Loucy (cell line): ENCODE results near the gene PLXNA2.

Experiments
- CTCF ChIP-seq: fragments of 200-600 bp; sonication (generic); conservative IDR thresholded peaks from 2 replicates; pipeline ENCODE4 v1.5.1; 2014; ENCODE audit warnings: mild to moderate bottlenecking, antibody characterized with exemption, low read length
- EZH2phosphoT487 ChIP-seq: fragments of 200-600 bp; IDR thresholded peaks from 2 replicates; pipeline ENCODE4 v1.6.1; 2018; ENCODE audit warnings: antibody characterized with exemption, mild to moderate bottlenecking, moderate library complexity, borderline replicate concordance

- no peak for TF ChIP-seq CTCF
- TF ChIP-seq EZH2phosphoT487: no peak
Measured at GRCh38 chr1:208188607-208189006, 55.6 kb downstream of the PLXNA2 start.
